Astrocyte of the hippocampus (primary cell): ENCODE measurements around the gene UNC79.

Experiments used
- DNase-seq: peaks from one replicate; pipeline ENCODE4 v3.0.0; 2011; ENCODE audit warnings: low read depth, low spot score

UNC79 gene

DNA sequence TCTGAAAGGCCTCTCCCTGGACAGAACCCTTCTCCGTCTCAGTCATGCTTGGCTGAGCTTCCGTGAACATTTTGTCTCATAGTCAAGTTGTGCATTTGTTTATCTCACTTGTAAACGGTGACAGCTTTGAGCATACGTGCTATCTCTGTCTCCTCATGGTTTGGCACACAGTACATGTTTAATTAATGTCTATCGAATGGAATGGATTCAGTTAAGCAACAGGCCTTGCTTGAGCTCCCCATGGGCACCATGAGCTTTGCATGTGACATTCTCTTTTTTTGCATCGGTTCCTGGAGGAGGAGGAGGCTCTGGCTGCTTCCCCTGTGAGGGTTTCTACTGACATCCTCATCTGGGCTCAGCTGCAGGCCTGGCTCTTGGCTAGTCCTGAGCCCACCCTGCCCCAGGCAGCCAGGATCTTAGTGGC, 277.6 kb downstream of the UNC79 start:
- no peak for DNase-seq

DNA sequence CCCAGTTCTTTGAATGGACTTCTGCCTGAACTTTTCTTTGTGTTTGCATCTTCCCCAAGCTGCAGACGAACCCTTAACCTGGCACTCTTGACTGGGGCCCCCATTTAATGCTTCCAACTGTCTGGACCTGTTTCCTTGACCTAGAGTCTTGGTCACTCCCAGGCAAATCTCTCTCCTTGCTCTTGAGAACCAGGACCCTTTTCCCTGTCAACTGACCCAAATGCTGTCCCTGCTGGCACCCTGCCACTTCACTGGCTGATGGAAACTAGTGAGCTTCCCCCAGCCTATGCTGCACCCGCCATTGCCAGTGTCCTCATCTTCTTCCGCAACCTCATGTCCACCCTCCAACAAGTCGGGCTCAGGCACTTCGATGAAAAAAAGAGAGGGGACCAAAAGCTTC, 278.1 kb downstream of the UNC79 start:
- DNase-seq, result no peak

DNA sequence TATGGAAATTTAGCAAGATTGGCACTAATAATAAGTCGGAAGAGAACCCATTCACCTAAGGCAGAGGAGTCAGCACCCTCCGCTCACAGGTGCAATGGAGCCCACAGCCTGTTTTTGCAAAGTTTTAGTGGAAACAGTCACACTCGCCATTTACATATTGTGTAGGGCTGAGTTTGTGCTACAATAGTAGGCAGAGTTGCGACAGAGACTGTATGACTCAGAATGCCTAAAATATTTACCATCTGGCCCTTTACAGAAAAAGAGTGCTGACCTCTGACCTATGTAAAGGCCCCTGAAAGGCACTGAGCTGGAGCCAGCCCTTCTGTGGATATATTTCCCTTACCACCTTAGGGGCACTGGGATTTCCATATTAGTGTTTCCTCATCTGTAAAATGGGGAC, 278.5 kb downstream of the UNC79 start:
- no peak for DNase-seq

DNA sequence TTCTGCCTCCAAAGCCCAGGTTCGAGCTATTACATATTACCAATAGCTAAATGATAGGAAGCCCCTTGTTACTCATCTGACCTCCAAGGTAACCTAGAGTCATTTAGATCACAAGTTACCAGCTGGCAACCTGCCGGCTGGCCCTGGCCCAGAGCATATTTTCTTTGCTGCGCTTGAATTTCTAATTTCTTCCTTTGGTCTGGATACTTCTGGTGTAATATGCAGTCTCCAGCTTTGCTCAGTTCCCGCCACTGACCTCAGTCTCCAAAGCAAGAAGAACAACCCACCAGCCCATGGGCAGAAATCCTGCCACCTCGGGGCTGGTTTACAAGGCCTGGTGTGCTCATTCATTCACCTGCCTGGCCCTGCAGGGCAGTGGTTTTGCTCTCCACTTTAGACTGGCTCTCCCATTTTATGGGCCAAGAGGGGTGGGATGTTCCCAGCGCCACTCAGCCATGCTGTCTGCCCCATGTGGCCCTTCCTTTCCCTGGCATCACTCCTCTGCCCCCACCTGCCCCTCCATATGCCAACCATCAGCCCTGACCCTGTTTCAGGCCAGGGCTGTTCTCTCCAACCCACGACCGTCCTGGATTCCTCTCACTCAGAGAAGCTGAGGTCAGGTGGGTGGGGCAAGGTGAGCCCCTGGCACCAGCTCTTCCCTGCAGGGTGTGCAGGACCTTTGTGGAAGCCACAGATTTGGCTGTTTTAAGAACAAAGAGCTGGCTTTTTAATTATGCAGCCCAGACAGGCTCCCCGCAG, 281.5 kb downstream of the UNC79 start:
- DNase-seq, result no peak

DNA sequence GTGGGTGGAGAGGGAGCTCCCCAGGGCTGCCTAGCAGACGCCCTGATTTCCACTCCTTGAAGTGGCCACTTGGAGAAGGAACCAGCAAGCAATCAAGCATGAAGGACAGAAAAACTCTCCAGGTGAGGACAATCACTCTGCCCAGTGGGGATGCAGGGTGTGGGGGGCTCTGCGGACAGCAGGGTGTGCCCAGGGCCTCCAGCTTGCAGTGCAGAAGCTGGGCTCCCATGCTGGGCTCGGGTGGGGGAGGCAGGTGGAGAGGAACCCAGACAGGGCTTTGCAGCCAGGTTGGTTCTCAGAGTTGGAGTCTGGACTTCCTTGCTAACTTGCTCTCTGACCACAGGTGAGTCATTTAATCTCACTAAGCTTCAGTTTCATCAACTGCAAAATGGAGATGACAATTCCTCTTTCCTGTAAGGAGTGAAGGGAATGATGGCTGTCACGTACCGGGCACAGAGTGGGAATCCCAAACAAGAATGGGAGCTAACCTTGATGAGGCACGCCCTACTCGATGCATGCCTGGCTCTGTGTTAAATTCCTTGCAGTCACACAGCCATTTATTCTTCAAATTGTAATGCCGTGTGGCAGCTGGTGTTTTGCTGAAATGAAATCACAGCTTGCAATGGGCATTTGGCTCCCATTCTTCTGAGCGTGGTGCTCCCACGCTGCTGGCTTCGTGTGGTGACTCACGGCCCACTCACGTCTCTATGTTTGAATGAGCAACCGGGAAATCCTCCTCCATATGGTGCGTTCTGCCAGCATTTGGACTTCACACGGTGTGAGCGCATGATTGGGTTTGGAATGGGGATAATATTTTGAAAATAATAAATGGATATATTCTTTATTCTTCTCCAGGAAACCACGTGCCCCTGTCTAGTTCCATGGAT, 282.3 kb downstream of the UNC79 start:
- peak; percentile 11 for DNase-seq

DNA sequence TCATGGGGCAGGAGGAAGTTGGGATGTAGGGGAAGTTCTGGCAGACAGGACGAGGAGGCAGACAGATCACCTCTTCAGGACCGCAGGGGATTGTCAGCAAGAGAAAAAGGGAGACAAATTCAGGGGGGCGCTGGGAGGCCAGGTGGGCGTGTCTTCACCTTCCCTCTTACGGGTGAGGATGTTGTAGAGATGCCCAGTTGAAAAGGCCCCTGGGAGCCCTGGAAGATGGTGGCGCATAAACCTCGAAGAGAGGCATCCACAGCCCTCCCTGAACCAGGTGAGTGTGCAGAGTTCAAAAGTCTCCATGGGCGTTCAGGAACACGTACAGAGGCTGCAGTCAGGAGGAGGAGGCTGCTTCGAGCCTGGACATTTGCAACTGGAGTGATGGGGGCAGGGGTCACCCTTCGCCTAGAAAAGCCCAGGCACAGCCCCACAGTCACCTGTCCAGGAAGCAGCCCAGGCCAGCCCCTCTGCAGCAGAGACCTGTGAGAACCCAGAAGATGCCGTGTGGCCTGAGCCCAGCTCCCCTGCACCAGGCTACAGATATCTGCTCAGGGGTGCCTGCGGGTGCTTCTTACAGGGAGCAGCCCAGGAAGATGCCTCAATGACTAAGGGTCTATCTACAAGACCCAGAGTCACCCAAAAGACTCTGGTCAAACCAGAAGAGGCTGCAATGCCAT, 283.1 kb downstream of the UNC79 start:
- DNase-seq, result no peak

DNA sequence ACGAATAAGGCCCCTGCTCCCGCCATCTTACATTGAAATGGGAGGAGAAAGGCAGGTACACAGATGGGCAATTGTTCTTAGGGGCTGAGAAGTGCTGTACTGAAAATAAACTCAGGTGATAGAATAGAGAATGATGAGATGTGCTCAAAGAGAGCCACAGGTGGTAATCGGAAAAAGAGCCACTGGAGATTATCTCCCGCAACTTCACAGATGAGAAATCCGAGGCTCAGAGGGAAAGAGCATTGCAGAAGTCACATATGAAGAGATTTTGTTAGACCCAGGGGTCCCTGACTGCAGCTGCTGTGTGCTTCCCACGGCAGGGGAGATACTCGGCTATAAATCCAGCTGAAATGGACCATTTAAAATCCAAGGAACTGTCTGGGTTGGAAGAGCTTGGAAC, 283.9 kb downstream of the UNC79 start:
- DNase-seq, result no peak

DNA sequence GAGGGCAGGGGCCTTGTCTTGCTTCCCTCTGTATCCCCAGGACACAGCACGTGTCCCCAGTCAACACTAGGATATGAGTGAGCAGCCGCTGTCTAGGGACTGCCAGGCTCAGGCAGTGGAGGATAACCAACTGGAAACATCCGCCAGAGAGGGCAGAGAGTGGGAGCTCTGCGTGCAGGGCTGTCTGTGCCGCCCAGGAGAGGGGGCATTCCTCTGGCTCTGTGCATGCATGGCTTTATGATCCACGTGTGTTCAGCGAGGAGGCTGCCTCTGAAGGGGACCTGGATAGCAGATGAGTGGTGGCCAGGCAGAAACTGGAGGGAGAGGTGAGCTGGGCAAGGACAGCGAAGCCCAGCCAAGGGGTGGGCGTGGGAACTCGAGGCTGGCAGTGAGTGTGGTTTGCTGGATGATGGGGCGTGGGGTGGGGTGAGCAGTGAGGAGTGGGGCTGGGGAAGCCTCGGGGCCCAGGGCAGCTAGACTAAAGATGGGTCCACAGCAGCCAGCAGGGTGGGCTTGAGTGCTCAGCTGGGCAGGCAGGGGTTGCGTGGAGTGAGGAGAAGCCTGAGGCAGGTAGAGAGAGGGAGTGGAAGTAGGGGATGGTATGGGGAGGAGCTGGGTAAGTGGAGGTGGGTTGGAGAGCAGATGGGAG, 284.7 kb downstream of the UNC79 start:
- no peak for DNase-seq

DNA sequence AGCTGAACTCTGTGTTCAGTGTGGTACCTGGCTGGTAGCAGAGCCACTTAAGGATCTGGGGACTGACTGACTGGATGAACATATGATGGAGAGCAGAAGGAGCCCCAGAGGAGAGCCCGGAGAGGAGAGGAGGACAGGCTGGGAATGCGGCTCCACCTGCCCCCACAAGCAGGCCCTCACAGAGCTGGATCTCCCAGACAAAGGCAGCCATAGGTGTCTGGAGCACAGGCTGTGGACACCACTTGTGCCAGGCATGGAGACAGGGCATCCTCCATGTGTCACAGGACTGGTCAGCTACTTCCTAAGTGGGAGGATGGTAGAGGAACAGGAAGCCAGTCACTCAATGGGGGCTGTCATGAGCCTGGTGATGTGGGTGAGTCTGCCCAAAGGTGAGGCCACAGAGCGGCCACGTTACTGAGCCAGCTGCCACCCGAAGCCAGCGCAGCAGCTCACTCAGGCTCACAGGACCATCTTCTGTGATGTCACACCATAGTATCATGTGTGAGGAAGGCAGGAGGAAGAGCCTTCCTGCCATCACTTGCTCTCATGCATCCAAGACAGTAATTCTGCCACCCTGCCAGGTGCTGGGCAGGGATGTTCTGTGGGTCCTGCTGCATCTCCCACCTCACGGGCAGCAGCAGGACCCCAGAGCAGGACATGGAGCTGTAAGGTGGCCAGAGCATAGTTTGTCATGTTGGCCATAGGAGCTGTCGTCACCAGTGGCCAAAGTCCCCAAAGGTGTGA, 285.4 kb downstream of the UNC79 start:
- no peak for DNase-seq

DNA sequence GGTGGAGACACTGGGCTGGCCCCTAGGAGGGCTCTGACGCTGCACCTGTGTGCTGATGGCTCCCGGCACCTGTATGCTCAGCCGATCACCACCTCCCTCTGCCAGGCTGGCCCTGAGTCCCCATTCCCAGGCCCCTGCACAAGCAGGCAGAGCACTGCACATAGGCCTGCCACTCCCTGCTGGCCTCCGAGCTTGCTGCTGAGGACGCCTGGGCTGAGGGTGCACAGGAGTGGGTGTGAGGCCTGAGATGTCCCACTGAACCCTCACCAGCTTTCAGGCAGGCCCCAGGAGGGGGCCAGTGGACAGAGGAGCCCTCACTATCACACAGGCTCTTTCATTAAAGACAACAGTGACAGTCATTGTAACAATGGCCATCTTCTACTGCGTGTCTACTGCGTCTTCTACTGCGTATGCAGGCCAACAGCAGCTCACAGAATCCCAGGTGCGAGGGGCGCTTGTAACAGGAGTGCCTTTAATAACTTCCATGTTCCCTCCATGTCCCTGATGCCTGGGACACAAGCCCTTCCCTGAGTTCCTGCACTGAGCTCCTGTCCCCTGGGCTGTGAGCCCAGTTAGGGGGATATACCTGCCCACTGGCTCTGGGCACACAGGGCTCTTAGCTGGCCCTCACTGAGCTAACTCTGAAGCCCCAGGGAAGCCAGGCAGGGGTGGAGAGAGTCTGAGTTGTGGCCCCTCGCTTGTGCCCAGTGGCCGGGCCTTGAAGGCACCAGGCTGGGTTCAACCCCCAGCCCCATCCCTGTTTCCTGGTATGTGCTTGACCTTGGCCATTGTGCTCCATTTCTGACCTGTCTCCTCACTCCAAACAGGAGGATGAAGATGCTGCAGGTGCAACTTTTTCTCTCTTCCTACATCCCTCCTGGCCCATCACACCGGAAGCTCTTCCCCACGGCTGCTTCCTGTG, 286.3 kb downstream of the UNC79 start:
- no peak for DNase-seq

DNA sequence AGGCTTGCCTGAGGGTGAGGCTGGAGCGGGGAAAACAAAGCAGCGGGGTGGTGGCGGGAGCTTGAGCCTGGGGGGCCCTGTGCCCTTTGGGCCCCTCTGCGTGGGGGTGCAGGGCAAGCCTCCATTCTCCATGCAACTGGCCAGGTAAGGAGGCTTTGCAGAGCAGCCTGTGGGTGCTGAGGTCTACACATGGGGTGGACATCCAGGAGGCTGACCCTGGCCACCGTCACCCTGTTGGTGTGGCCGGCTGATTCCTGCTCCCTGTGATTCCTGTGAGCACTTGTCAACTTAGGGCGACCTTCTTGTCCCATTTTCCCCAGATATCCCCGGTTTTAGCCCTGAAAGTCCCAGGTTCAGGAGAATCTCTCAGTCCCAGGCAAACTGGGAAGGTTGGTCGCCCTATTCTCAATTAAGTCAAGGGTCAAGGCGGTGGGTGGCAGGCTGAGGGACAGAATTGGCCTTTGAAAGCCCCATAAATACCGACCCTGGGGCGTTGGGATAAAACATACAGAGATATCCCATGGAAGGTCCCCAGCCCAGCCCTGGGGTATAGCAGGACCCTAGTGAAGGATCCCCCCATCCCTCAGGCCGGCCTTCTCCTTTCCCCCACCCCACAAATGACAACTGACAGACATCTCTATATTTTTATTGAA, 287.1 kb downstream of the UNC79 start:
- DNase-seq, result no peak

DNA sequence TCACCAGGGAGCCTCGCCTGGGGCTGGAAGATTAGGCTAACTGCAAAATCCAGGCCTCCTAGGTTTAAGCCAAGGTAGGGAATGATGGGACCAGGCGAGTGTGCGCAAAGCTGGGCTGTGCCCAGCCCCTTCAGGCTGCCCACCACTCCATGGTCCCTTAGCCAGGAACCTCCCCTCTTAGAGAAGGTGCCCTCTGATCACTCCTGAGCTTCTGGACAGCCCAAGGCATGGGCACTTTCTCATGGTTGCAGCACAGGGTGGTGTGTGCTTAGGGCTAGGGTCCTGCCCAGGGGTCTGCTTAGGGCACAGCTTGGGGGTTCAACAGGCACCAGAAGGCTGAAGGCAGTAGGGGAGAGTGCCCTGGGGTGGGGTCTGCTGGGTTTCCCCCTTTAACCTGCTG, 288.5 kb downstream of the UNC79 start:
- no peak for DNase-seq

DNA sequence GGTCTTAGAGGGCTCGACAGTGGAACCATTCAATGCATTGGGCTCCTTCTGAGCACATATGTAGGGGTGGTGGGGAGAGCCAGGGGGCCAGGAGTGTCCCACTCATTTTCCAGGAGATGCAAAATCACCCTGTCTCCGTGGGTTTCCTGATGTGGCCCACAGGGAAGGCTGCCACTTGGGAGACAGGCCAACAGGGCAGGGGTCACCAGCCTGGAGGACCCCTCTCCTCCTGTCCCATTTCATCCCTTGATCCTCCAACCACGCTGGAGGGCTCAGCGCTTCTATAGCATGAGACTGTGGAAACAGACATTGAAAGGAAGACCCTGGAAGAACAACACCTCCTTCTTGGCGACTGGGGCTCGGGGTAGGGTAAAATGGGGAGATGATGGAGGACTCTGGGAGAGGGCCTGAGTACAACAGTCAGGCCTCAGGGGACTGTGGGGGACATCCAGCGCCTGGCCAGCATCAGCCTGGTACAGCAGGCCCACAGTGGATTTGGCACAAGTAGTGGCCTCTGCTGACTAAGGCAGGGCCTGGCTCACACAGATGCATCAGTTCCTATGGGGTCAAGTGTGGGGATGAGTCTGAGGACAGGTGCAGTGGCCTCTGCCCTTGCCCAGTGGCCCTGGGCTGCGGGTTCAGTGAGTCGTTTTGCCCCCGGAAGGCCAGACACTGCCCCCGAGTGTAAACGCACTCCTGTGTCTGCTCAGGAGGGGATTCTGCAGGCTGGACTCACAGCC, 289.5 kb downstream of the UNC79 start:
- DNase-seq, result no peak

DNA sequence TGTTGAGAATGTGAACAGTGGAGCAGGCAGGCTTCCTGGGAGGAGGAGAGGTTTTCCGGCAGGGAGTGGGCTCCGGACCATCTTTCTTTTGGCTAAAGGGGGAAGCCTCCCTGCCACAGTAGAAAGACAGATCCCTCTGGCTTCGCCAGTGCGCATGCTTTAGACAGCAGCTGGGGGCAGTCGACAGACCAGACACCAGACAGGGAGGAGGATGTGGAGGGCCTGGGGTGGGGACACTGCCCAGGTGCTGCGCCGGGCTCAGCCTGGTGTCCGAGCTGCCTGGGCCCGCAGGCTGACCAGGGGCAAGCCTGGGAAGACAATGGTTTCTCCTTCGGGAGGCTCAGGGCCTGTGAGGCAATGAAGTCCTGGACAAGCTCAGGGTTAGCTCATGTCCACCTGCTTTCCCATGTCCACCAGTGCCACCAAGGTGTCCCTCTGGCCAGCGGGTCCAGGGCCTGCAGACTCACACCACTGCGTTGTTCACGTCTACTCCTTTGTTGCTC, 290.3 kb downstream of the UNC79 start:
- no peak for DNase-seq

DNA sequence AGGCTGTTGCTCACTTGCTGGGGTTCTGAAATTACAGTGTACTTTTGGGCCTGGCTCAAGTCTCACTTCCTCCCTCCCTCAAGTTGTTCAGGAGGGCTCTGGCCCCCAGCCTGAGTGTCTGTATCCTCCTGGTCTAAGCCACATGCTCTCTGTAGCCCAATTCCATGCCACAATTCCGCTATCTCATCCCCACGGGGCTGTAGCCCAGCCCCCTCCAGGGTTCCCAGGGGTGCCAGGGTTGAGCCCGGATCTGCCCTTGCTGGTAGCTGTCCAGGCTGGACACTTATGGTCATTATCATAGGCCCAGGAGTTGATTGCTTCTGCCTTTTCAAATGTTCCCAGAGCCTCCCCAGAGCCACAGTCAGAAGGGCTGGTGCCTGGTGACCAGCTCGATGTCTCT, 292.3 kb downstream of the UNC79 start:
- DNase-seq, result no peak

DNA sequence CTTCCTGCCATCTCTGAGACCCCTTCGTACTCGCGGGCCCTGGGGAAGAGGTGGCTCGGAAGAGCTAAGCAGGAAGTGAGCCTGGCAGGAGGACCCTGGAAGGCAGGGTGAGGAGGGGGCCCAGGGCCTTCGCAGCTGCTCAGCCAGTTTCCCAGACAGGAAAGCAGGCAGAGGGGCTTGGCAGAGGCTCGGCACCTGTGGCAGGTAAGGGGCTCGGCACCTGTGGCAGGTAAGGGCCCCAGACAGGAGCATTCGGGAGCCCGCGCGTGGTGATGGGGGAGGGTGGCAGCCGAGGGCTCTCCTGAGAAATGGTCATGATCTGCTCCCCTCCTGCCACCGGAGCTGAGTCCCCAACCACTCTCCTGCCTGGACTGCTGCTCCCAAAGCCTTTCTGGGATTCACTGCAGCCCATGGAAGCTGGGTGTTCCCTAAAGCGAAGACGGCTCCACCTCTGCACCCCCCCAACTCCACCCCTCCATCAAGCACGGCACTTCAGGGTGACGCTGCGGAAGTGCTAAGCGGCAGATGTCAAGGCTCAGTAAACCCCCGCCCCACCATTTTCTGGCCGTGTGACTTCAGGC, 294.4 kb downstream of the UNC79 start:
- no peak for DNase-seq

DNA sequence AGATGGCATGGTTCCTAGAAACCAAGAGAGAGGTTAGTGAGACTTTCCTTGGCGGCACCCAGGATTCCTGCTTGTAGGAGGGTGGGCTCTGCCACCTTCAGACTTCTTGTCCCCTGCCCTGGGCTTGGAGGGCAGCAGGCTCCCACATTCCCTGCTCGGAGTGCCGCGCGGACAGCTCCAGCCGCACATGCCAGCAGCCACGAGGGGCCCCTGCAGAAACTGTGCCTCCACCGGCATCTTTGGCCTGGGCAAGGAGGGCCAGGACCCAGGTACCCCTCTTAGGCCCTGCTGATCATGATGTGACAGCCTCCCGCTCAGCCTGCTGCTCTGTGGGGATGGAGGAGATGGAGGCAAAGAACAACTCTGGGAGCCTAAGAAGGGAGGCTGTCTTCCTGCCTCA, 295.3 kb downstream of the UNC79 start:
- DNase-seq, result no peak

DNA sequence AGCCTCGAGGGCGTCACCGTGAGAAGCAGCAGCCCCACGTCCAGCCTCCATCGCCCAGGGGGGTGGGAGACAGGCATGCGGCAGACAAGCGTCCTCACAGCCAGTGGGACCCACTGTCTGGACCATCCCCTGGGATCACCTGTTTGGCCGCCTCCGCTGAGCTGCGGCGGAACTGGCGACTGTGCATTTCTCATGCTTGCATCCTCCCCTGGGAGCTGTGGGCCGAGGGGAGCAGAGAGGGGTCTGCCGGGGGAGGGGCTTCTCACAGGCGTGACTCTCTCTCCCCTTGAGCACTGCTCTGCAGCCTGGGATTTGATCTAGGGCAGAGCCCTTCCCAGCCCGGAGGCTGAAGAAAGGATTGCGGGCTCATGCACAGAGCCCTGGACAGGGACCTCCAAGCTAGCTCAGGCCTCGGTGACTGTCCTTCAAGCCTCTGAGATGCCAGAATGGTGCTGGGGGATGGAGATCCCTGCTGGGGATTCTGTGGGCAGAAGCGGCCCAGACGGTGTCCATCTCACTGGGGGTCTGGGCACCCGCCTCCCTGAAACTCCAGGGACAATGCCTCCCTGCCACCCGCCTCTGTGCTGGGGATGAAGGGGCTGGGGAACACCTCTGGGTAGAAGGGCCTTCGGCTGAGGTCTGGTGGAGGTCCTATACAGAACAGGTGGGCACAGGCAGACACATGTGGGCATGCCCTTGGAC, 296.5 kb downstream of the UNC79 start:
- no peak for DNase-seq
